ENCODE measurements around the gene SUSD1.

Gene SUSD1

DNA sequence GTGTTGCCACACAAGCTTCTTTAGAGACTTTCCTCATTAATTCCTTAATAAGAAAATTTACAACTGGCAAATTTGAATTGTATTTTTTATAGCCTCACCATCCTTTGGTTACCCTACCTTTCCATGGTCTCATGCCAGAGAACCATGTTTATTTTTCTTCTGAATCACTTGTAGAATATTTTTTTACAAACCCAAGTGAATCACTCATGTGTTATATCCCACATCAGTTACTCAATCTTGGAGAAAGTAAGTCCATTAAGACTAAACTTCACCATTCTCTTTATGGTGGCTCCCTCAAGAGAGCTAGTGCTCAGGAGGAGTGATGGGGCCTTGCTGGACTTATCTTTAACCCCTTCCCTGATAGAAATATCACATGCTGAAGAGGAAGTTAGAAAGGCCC is 128.9 kb downstream of the SUSD1 start:
- no peak overlapping the region for H3K4me3 ChIP-seq (replicated peaks; ENCODE audit: low read depth, low read length)
- DNase-seq (ENCODE audit: extremely low read depth, low read depth) = no peak
- TF ChIP-seq, protein P1, sequence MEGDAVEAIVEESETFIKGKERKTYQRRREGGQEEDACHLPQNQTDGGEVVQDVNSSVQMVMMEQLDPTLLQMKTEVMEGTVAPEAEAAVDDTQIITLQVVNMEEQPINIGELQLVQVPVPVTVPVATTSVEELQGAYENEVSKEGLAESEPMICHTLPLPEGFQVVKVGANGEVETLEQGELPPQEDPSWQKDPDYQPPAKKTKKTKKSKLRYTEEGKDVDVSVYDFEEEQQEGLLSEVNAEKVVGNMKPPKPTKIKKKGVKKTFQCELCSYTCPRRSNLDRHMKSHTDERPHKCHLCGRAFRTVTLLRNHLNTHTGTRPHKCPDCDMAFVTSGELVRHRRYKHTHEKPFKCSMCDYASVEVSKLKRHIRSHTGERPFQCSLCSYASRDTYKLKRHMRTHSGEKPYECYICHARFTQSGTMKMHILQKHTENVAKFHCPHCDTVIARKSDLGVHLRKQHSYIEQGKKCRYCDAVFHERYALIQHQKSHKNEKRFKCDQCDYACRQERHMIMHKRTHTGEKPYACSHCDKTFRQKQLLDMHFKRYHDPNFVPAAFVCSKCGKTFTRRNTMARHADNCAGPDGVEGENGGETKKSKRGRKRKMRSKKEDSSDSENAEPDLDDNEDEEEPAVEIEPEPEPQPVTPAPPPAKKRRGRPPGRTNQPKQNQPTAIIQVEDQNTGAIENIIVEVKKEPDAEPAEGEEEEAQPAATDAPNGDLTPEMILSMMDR (IDR thresholded peaks at IDR 0.05; ENCODE audit: low read depth, low read length, missing control alignments) = no peak

DNA sequence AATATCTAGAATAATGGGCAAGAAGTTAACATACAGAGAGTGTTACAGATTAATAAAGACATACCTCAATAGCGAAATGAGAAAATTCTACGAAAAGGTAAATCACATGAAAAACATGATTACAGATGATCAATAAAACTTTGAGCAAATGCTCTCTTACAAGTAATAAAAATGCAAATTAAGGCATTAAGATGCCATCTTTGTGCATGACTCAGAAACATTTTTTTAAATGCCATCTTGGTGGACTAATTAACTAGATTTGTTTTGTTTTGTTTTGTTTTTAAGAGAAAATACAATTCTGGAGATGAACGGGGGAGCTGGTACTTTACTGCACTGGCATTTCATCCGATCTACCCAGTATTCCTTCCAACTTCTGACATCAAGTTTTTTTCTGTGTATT is 130.2 kb downstream of the SUSD1 start:
- H3K4me3 ChIP-seq (replicated peaks; ENCODE audit: low read depth, low read length) = no peak overlapping the region
- TF ChIP-seq, protein P1 (IDR thresholded peaks at IDR 0.05; ENCODE audit: low read depth, low read length, missing control alignments) = no peak
- DNase-seq (ENCODE audit: extremely low read depth, low read depth) = no peak

DNA sequence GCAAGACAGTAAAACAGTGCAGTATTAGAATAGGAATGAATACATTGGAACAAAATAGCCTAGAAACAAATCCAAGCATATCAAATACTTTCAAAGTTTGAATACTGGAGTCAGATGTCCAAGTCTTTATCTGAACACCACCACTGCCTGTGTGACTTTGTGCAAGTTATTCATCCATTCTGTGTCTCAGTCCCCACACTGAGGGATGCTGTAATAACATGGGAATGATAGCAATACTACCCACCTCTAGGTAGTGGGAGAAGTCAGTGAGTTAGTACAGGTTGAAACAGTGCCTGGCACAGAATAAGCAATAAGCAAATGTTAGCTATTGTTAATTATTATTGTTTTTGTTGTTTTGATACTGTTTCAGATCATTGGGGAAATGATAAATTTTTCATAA is 130.9 kb downstream of the SUSD1 start:
- no peak for DNase-seq (ENCODE audit: extremely low read depth, low read depth)
- TF ChIP-seq, protein P1 (IDR thresholded peaks at IDR 0.05; ENCODE audit: low read depth, low read length, missing control alignments) = no peak
- H3K4me3 ChIP-seq (replicated peaks; ENCODE audit: low read depth, low read length) = no peak overlapping the region

DNA sequence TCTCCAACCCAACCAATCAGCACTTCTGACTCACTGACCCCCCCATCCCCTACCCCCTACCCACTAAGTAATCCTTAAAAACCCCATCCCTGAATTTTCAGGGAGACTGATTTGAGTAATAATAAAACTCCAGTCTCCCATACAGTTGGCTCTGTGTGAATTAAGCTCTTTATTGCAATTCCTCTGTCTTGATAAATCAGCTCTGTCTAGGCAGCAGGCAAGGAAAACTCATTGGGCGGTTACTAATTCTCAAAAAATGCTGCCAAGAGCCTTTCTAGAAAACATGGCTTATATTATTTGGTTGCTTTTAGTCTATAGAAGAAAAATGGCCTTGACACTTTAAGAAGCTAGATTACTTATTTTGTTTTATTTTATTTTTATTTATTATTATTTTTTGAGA is 131.7 kb downstream of the SUSD1 start:
- DNase-seq (ENCODE audit: extremely low read depth, low read depth) = no peak
- TF ChIP-seq, protein P1 (IDR thresholded peaks at IDR 0.05; ENCODE audit: low read depth, low read length, missing control alignments) = no peak

DNA sequence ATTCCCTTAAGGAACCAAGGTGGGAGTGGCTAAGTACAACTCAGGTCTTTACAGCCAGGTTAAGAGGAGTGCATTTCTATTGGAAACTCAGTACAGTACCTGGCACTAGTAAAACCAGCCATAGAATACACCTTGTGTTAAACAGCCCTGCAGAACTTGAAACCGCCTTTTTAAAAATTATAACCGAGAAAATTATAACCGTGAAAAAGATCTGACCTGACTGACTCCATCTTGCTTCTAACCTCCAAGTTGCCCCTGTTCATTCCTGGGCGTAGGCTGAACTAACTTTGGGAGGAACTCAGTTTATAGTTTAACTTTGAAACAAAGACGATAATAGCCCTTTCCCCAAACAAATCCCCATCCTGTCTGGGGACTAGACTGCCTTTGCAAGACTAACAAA is 132.3 kb downstream of the SUSD1 start:
- TF ChIP-seq, protein P1 (IDR thresholded peaks at IDR 0.05; ENCODE audit: low read depth, low read length, missing control alignments) = no peak
- H3K4me3 ChIP-seq (replicated peaks; ENCODE audit: low read depth, low read length) = no peak overlapping the region
- no peak for DNase-seq (ENCODE audit: extremely low read depth, low read depth)

More for the DNA sequence above, 131.7 kb downstream of the SUSD1 start:
- H3K4me3 ChIP-seq (replicated peaks; ENCODE audit: low read depth, low read length) = no peak overlapping the region

DNA sequence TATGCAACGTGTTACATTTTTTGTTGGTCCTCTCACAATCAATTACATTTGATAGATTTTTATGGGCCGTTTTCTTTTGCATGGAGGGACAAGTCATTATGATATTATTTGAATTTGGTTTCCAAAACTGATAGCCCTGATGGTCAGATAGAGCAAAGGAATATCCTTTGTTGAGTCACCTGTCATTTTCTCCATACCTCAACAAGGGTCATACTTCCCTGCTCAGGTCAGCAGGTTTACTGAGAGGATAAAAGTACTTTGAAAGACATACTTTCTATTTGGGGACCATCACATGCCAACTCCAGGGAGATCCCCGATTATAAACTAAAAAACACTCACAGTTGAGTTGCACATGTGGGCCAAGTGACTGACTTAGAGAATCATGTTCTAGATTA is 132.9 kb downstream of the SUSD1 start:
- DNase-seq (ENCODE audit: extremely low read depth, low read depth) = no peak
- no peak overlapping the region for H3K4me3 ChIP-seq (replicated peaks; ENCODE audit: low read depth, low read length)
- TF ChIP-seq, protein P1 (IDR thresholded peaks at IDR 0.05; ENCODE audit: low read depth, low read length, missing control alignments) = no peak

DNA sequence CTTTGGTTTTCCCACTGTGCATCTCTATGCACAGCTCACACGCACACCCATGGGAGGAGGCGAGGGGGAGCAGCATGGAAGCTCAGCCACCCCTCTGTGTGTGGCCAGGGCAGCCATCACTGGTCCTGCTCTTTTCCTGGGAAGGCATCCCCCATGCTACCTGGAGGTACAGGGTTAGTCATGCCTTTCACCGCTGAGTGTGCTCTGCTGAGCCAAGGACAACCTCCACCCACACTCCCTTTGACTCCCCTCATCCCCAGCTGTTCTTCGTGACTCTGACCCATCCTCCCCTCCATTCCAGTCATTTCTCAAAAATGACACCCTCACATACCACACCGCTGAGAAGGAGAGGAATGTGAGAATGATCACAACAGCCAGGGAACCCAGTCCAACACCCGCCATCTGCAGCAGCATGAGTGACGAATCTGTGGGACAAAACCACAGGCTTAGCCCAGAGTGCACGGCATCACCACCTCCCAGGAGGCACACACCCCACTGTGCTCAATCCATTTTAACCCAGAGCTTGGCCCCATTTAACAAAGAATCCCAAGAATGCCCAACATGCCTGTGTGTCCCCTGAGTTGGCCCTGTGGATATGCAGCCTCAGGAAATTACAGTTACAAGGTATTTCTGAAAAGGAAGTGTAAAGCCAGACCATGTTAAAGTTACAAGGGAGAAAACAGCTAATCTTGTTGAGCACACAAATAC is 133.4 kb downstream of the SUSD1 start:
- TF ChIP-seq, protein P1 (IDR thresholded peaks at IDR 0.05; ENCODE audit: low read depth, low read length, missing control alignments) = no peak
- peak; percentile 98 for DNase-seq (ENCODE audit: extremely low read depth, low read depth)
- H3K4me3 ChIP-seq (replicated peaks; ENCODE audit: low read depth, low read length) = no peak overlapping the region
